Liver (tissue), 9 donors: ENCODE results near the gene CDH20. TPM values are rescaled to one million over a fixed set of nuclear protein-coding genes. Genes with fewer than 3 reads are reported as not detected.

ENCODE experiments used
- DNase-seq: peaks from one replicate; pipeline ENCODE4 v3.0.0-alpha.2; 2017; ENCODE audit warnings: low spot score
- H3K27ac ChIP-seq, 2 donors: one replicate each; pipeline ENCODE4 v1.7.0; 2013; ENCODE audit warnings: inconsistent platforms in 2 of 2, low read length in 2 of 2, control low read depth in 1 of 2, low read depth in 1 of 2, mild to moderate bottlenecking in 1 of 2
- H3K27me3 ChIP-seq, 4 donors: one replicate each; pipeline versions ENCODE4 v1.6.1 to v1.7.0; 2013; ENCODE audit warnings: low read length in 3 of 4, inconsistent platforms in 1 of 4, mild to moderate bottlenecking in 1 of 4, moderate library complexity in 1 of 4; ENCODE audit not compliant: control insufficient read depth in 4 of 4, insufficient read depth in 4 of 4
- H3K36me3 ChIP-seq, 4 donors: one replicate each; pipeline versions ENCODE4 v1.6.1 to v1.7.0; 2013; ENCODE audit warnings: low read length in 3 of 4, mild to moderate bottlenecking in 3 of 4, low read depth in 1 of 4, moderate library complexity in 1 of 4; ENCODE audit not compliant: control insufficient read depth in 4 of 4, insufficient read depth in 3 of 4
- H3K4me1 ChIP-seq, 4 donors: one replicate each; pipeline versions ENCODE4 v1.6.1 to v1.7.0; 2013; ENCODE audit warnings: low read length in 3 of 4, mild to moderate bottlenecking in 3 of 4, moderate library complexity in 1 of 4; ENCODE audit not compliant: control insufficient read depth in 4 of 4, insufficient read depth in 4 of 4
- H3K4me3 ChIP-seq, 3 donors: one replicate each; pipeline versions ENCODE4 v1.6.1 to v1.7.0; 2013; ENCODE audit warnings: low read length in 3 of 3, control low read depth in 1 of 3, low read depth in 1 of 3, mild to moderate bottlenecking in 1 of 3
- H3K9ac ChIP-seq, 2 donors: one replicate each; pipeline ENCODE4 v1.7.0; 2013; ENCODE audit warnings: low read length in 2 of 2, mild to moderate bottlenecking in 2 of 2, moderate library complexity in 2 of 2, control low read depth in 1 of 2, low read depth in 1 of 2
- H3K9me3 ChIP-seq, 4 donors: one replicate each; pipeline versions ENCODE4 v1.6.1 to v1.7.0; 2013; ENCODE audit warnings: low read length in 3 of 4; ENCODE audit not compliant: control insufficient read depth in 4 of 4
- EGR1 ChIP-seq, 2 donors: IDR thresholded peaks; 2 replicates each; pipeline ENCODE4 v1.6.1; 2016 to 2018; ENCODE audit warnings: antibody characterized with exemption in 2 of 2, low read depth in 2 of 2
- FOXA2 ChIP-seq: IDR thresholded peaks from 2 replicates; pipeline ENCODE4 v1.6.1; 2016; ENCODE audit warnings: antibody characterized with exemption
- GABPA ChIP-seq, 2 donors: IDR thresholded peaks in 1 of 2; conservative IDR thresholded peaks in 1 of 2; 2 replicates each; pipeline ENCODE4 v1.6.1; 2016; ENCODE audit warnings: antibody characterized with exemption in 2 of 2, mild to moderate bottlenecking in 1 of 2, moderate library complexity in 1 of 2
- HNF4A ChIP-seq, 2 donors: conservative IDR thresholded peaks; 2 replicates each; pipeline ENCODE4 v1.6.1; 2016; ENCODE audit warnings: antibody characterized with exemption in 2 of 2, mild to moderate bottlenecking in 2 of 2
- HNF4G ChIP-seq: IDR thresholded peaks from 2 replicates; pipeline ENCODE4 v1.6.1; 2016; ENCODE audit warnings: antibody characterized with exemption
- JUND ChIP-seq, 2 donors: IDR thresholded peaks; 2 replicates each; pipeline ENCODE4 v1.6.1; 2016; ENCODE audit warnings: antibody characterized with exemption in 2 of 2
- NR2F2 ChIP-seq: IDR thresholded peaks from 2 replicates; pipeline ENCODE4 v1.6.1; 2016; ENCODE audit warnings: antibody characterized with exemption
- RAD21 ChIP-seq, 2 donors: IDR thresholded peaks; 2 replicates each; pipeline ENCODE4 v1.6.1; 2016; ENCODE audit warnings: antibody characterized with exemption in 2 of 2, mild to moderate bottlenecking in 2 of 2
- RXRA ChIP-seq, 2 donors: IDR thresholded peaks; 2 replicates each; pipeline ENCODE4 v1.6.1; 2017 to 2018; ENCODE audit warnings: antibody characterized with exemption in 2 of 2, mild to moderate bottlenecking in 1 of 2
- TAF1 ChIP-seq: conservative IDR thresholded peaks from 2 replicates; pipeline ENCODE4 v1.6.1; 2016; ENCODE audit warnings: antibody characterized with exemption, mild to moderate bottlenecking
- YY1 ChIP-seq: IDR thresholded peaks from 2 replicates; pipeline ENCODE4 v1.6.1; 2016; ENCODE audit warnings: antibody characterized with exemption, mild to moderate bottlenecking
- WGBS: extraction: QIAGEN DNeasy Blood & Tissue Kit; methylation state at CpG from one replicate; pipeline ENCODE4 v1.1.7; 2013; 5-methylcytosine and 5-hydroxymethylcytosine counted together
- polyA plus RNA-seq, 2 donors: library from polyadenylated mRNA; stranded (reverse) in 1 of 2; unstranded in 1 of 2; fragments of 200-250 nt in 1 of 2; fragments of >200 nt in 1 of 2; fragmentation: Nextera tagmentation in 1 of 2; extraction: Ambion mirVana in 1 of 2; gene quantifications; one replicate each; pipeline versions ENCODE4 v1.2.1 to v1.2.3, GENCODE V29; 2013 to 2015
- total RNA-seq, 2 donors: library from RNA; depleted of rRNA; stranded (reverse); fragments of >200 nt; gene quantifications; one replicate each; pipeline ENCODE4 v1.2.3, GENCODE V29; 2014
- TF ChIP-seq, protein P1 (sequence below): IDR thresholded peaks from 2 replicates; pipeline ENCODE4 v1.6.1; 2016; ENCODE audit warnings: antibody characterized with exemption
- TF ChIP-seq, protein P2 (sequence below): IDR thresholded peaks from 2 replicates; pipeline ENCODE4 v1.6.1; 2016; ENCODE audit warnings: antibody characterized with exemption
- TF ChIP-seq, protein P3 (sequence below): IDR thresholded peaks from 2 replicates; pipeline ENCODE4 v1.6.1; 2016; ENCODE audit warnings: antibody characterized with exemption
- TF ChIP-seq, protein P4 (sequence below): IDR thresholded peaks from 2 replicates; pipeline ENCODE4 v1.6.1; 2016; ENCODE audit warnings: antibody characterized with exemption, mild to moderate bottlenecking
- donor health status: healthy.
- donor health status: healthy.
- donor health status: healthy.
- donor health status: healthy.
- donor health status: healthy.

The CDH20 gene
- total and polyA plus RNA-seq, 4 donors, result 0.08 to 0.11 (median 0.09) TPM; not detected in 1

DNA sequence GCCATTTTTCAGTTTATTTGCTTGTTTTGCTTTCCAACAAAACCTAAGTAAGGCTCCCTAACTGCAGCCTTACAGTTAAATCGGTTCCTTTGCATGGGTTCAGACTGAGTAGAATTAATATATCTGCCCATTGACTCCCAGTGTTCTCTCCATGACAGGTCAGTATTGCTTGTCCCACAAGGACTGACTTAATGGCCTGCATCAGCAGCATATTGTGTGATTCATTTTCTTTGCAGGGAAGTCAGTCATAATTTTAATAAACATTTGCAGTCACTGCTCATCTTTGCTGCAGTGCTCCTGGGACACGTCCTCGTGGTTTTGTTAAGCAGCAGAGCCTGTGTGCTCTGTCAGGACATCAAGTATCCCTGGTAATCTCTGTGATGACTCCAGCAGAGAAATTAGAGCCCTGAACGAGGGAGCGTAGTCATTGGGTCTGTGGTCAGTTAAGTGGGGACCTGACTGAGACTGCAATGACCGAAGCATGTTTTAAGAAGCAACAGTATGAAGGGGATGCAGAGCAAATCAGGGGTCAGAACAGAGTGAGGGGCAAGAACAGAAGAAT is 93.3 kb downstream of the CDH20 start:
- Histone ChIP-seq H3K4me1 (no peaks in the 10 kb centered on the region), H3K9me3 (no peaks in the 10 kb centered on the region), H3K4me3 (no peak overlapping the region), H3K9ac (no peak overlapping the region), H3K27me3 (no peaks in the 10 kb centered on the region), H3K36me3 (no peaks in the 10 kb centered on the region), H3K27ac (no peak overlapping the region)
- 79% methylated on average over 6 of the region's 6 CpGs for WGBS
- no peak for DNase-seq
- TF ChIP-seq HNF4A (conservative IDR thresholded peaks at IDR 0.05), result no peak
- TF ChIP-seq JUND (IDR thresholded peaks at IDR 0.05), result no peak
- TF ChIP-seq, protein P1, sequence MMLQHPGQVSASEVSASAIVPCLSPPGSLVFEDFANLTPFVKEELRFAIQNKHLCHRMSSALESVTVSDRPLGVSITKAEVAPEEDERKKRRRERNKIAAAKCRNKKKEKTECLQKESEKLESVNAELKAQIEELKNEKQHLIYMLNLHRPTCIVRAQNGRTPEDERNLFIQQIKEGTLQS, result no peak
- no peak for TF ChIP-seq RAD21 (IDR thresholded peaks at IDR 0.05)

DNA sequence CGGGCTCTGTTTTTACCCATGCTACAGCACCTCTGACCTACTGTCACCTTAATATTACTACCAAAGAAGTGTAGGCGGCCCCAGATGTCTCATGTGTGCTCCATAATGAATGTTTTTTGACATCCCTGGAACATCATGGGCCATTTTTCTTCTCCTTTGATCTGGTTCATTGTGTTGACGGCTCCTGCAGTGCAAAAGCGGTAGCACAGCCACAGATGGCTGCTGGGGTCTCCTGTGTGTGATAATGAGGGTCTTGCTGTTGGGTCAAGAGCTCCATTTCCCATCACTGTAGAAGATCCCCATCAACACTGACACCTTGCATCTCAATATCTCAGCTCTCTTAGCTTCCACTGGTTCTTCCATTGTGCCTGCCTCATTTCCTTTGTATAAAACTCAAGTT is 95.0 kb downstream of the CDH20 start:
- no peak overlapping the region for H3K27ac ChIP-seq
- H3K36me3 ChIP-seq, result no peaks in the 10 kb centered on the region
- no peak overlapping the region for H3K9ac ChIP-seq
- H3K9me3 ChIP-seq, result no peaks in the 10 kb centered on the region
- no peaks in the 10 kb centered on the region for H3K4me1 ChIP-seq
- H3K27me3 ChIP-seq, result no peaks in the 10 kb centered on the region
- no peak for TF ChIP-seq GABPA (IDR thresholded peaks at IDR 0.05 in 1 of 2, conservative IDR thresholded peaks at IDR 0.05 in 1 of 2)
- no peak overlapping the region for H3K4me3 ChIP-seq
- WGBS, result 78% methylated on average over 4 of the region's 4 CpGs
- no peak for DNase-seq

DNA sequence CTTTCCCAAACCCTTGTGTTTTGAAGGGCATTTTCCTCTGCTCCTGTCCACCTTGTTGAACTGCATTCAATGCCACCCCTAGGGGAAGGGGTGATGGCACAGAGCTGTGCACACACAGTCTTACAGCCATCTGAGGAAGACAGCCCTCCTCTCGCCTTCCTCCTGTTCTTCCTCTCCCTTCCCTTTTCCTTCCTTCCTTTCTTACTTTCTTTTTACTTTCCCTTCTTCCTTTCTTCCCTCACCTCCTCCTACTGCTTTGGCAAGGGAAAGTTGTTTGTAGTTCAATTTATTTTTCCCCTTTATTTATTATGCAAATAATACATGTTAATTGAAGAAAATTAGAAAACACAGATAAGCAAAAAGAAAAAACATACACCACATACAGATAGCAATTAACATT is 99.4 kb downstream of the CDH20 start:
- WGBS, result 77% methylated on average over 1 of the region's 1 CpG
- TF ChIP-seq GABPA (IDR thresholded peaks at IDR 0.05 in 1 of 2, conservative IDR thresholded peaks at IDR 0.05 in 1 of 2), result no peak
- TF ChIP-seq, protein P2, sequence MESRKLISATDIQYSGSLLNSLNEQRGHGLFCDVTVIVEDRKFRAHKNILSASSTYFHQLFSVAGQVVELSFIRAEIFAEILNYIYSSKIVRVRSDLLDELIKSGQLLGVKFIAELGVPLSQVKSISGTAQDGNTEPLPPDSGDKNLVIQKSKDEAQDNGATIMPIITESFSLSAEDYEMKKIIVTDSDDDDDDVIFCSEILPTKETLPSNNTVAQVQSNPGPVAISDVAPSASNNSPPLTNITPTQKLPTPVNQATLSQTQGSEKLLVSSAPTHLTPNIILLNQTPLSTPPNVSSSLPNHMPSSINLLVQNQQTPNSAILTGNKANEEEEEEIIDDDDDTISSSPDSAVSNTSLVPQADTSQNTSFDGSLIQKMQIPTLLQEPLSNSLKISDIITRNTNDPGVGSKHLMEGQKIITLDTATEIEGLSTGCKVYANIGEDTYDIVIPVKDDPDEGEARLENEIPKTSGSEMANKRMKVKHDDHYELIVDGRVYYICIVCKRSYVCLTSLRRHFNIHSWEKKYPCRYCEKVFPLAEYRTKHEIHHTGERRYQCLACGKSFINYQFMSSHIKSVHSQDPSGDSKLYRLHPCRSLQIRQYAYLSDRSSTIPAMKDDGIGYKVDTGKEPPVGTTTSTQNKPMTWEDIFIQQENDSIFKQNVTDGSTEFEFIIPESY, result no peak
- no peak for TF ChIP-seq HNF4G
- TF ChIP-seq, protein P3, sequence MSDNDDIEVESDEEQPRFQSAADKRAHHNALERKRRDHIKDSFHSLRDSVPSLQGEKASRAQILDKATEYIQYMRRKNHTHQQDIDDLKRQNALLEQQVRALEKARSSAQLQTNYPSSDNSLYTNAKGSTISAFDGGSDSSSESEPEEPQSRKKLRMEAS, result no peak
- TF ChIP-seq, protein P4, sequence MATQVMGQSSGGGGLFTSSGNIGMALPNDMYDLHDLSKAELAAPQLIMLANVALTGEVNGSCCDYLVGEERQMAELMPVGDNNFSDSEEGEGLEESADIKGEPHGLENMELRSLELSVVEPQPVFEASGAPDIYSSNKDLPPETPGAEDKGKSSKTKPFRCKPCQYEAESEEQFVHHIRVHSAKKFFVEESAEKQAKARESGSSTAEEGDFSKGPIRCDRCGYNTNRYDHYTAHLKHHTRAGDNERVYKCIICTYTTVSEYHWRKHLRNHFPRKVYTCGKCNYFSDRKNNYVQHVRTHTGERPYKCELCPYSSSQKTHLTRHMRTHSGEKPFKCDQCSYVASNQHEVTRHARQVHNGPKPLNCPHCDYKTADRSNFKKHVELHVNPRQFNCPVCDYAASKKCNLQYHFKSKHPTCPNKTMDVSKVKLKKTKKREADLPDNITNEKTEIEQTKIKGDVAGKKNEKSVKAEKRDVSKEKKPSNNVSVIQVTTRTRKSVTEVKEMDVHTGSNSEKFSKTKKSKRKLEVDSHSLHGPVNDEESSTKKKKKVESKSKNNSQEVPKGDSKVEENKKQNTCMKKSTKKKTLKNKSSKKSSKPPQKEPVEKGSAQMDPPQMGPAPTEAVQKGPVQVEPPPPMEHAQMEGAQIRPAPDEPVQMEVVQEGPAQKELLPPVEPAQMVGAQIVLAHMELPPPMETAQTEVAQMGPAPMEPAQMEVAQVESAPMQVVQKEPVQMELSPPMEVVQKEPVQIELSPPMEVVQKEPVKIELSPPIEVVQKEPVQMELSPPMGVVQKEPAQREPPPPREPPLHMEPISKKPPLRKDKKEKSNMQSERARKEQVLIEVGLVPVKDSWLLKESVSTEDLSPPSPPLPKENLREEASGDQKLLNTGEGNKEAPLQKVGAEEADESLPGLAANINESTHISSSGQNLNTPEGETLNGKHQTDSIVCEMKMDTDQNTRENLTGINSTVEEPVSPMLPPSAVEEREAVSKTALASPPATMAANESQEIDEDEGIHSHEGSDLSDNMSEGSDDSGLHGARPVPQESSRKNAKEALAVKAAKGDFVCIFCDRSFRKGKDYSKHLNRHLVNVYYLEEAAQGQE, result no peak
- no peak for TF ChIP-seq JUND (IDR thresholded peaks at IDR 0.05)
- no peak for TF ChIP-seq NR2F2
- TF ChIP-seq, protein P1, result no peak
- TF ChIP-seq YY1, result no peak
- TF ChIP-seq TAF1, result no peak
- no peak for TF ChIP-seq RXRA (IDR thresholded peaks at IDR 0.05)
- no peak for TF ChIP-seq EGR1 (IDR thresholded peaks at IDR 0.05; ENCODE audit: low read depth in 2 of 2)
- TF ChIP-seq RAD21 (IDR thresholded peaks at IDR 0.05), result no peak
- TF ChIP-seq FOXA2, result no peak
- Histone ChIP-seq H3K27me3 (no peaks in the 10 kb centered on the region), H3K27ac (no peak overlapping the region), H3K9me3 (peaks cover 0 to 4% (median 0%) of the 10 kb centered on the region in 4 donors), H3K4me3 (no peak overlapping the region), H3K9ac (no peak overlapping the region), H3K36me3 (no peaks in the 10 kb centered on the region), H3K4me1 (no peaks in the 10 kb centered on the region)
- no peak for DNase-seq
